HG03460 (cell line): ENCODE results near the gene TMEM62.

Experiments
- ATAC-seq: cut with Tn5 transposase; IDR thresholded peaks from one replicate; pipeline ENCODE4 v1.9.1; 2021; ENCODE audit not compliant: unreplicated experiment

Gene TMEM62

DNA sequence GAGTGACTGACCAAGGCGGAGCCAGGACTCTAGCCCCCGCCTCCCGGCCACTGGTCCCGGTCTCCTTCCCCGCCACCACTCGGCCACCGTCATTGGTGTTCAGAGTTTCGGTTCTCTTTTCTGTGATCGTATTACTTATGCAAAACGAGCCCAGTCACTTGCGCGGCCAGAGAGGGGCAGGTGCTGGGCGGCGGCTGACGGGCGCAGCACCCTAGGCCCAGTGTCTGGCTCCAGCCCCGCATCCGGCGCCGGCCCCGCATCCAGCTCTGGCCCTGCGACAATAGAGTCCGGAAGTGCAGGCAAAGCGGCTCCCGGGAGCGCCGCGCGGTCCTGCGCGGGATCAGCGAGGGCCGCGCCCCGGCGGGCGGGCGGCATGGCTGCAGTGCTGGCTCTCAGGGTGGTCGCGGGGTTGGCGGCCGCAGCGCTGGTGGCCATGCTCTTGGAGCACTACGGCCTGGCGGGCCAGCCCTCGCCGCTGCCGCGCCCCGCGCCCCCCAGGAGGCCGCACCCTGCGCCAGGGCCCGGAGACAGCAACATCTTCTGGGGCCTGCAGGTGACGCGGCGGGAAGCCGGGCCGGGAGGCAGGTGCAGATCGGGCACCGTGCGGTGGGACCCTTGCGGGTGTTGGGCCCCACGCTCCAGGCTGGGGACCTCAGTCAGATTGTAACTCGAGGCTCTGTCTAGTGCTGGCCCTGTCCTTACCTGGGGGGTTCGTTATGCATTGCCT, at the start of gene TMEM62:
Gene TMEM62, plus strand, starts transcription at position 157 of the 727 bp plus-strand sequence. Its CDS starts 217 bp downstream, at position 374.
- ATAC-seq, result peak; percentile 92

DNA sequence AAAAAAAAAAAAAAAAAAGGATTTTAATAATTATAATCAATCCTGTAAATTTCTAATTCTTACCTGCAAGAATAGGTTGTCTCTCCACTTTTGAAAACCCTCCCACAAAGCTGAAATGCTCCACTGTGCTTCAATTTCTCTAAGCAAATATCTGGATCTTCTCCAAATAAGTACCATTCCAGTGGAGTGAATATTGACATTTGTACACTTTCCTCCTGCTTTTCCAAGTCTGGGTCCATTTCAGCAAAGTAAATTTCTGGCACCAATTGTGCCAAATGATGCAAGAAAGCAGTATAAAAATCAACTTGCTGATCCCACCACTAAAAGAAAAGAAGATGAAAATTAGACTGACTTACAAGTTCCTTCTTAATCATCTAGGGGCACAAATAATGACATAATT, 47.5 kb upstream of the TMEM62 start:
- no peak for ATAC-seq

DNA sequence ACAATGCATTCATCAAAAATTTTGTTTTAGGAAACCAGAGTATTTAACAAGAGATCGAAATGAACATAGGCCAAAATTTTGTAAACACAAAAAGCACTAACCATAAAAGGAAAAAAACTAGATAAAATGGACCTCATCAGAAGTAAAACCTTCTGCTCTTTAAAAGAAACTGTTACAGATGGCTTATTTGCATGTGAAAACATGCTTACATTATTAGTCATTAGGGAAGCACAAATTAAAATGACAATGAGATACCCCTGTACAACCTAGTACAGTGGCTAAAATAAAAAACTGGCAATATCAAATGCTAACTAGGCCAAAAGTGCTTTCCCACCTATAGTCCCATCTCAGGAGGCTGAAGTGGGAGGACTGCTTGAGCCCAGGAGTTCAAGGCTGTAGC, 46.8 kb upstream of the TMEM62 start:
- ATAC-seq, result no peak

DNA sequence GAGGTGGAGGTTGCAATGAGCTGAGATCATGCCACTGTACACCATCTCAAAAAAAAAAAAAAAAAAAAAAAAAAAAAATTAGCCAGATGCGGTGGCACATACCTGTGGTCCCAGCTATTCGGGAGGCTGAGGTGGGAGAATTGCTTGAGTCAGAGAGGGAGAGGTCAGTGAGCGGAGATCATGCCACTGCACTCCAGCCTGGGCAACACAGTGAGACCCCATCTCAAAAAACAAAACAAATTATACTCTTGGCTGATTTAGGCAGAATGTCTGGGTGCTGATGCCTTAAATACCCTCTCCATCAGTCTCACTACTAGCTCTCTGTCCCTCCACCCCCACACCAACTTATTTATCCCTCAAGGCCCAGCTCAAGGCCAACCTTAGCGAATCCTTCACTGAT, 41.5 kb upstream of the TMEM62 start:
- no peak for ATAC-seq

DNA sequence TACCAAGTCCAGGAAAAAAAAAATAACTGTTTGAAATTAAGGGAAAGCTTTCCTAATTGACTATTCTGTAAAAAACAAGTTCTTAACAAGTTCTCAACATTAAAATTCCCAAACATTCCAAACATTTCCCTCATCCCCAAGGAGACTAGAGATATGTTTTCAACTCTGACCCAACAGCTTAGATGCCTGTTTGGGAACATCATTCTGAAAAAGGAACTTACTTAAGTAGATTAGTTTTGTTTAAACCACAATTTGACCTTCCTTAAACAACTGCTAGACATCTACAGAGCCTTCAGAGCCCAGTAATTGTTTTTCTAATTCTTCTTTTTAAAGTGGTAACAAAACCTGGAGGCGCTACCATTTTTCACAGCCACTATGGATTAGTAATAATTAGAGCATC, 40.4 kb upstream of the TMEM62 start:
- ATAC-seq, result no peak

DNA sequence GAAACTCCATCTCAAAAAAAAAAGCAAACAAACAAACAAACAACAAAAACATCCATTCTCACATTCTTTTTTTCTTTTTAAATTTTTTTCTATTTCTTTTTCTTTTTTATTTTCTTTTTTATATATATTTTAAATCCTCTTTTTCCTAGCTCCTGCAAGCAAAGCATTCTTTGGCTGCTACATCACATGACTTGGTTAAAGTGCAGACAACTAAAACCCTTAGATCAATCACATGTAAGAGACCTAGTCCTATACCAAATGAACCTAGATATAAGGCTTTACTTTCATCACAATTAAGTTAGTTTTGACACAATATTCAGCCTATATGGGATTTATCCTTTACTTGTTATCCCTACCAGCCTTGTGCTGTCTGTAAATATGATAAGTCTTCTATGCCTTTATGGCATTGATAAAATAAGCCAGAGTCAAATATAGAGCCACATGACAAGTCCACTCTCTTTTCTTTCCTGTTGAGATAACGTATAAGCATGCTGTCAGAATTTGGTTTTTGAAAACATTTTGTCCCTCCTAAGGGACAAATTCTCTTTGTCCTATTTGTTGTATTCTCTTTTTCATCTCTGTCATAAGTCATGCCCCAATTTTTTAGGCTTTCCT, 38.9 kb upstream of the TMEM62 start:
- ATAC-seq, result no peak

DNA sequence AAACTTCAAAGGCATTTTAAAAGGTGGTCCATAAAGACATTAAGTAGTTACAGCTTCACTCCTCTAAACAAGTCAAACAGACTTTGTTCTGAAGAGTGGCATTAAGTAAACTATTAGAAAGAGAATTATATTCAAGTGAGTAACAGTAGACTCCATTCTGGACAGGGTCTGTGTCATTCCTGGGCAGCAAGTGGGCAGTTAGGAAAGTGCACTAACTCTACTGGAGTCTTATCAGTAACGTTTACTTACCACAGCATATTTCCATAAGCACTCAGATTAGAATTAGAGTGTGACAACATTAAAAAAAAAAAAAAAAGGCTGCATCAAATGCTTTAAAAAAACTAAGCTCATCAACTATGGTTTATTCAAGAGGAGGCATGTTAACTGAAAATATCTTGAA, 38.1 kb upstream of the TMEM62 start:
- ATAC-seq, result no peak

DNA sequence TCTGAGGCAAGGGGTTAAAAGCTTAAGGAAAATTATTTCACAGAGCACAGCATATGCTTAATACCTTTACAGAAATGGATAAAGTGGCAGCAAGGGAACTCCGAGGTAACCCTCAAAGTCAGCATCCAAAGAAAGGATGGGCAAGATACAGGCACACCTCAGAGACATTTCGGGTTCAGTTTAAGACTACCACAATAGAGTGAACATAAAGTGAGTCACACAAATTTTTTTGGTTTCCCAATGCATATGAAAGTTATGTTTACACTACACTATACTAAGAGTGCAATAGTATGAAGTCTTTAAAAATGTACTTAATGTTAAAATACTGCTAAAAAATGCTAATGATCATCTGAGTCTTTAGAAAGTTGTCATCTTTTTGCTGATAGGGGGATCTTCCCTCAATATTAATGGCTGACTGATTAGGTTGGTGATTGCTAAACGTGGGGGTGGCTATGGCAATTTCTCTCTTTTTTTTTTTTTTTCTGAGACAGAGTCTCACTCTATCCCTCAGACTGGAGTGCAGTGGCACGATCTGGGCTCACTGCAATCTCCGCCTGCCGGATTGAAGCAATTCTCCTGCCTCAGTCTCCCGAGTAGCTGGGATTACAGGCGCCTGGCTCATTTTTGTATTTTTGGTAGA, 37.6 kb upstream of the TMEM62 start:
- ATAC-seq, result no peak

DNA sequence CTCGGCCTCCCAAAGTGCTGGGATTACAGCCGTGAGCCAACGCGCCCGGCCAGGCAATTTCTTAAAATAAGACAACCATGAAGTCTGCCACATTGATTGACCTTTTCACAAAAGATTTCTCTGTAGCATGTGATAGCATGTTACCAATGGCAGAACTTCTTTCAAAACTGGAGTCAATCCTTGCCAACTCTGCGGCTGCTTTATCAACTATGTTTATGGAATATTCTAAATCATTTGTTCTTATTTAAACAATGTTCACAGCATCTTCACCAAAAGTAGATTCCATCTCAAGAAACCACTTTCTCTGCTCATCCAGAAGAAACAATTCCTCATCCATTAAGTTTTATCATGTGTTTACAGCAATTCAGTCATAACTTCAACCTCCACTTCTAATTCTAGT, 37.0 kb upstream of the TMEM62 start:
- ATAC-seq, result no peak

DNA sequence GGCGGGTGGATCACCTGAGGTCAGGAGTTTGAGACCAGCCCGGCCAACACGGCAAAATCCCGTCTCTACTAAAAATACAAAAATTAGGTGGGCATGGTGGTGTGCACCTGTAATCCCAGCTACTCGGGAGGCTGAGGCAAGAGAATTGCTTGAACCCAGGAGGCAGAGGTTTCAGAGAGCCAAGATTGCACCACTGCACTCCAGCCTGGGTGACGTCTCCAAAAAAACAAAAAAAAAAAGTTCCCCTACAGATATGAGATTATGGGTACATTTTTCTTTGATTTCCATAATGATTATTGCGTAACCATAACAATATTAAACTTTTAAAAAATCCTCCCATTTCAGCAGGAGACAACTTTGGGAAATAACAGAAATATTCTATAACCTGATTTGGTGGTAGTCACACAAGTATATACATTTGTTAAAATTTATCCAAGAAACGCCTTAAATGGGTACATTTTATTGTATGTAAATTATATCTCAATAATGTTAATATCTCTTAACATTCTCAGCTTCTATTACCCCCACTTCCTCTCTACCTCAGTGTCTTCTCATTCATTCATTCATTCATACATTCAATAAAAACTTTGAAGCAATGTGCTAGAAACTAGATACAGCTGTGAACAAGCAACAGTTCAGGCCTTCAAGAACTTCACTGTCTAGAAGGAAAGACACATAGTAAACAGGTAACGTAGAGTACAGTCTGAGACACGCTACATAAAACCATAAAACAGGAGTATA, 34.1 kb upstream of the TMEM62 start:
- no peak for ATAC-seq

DNA sequence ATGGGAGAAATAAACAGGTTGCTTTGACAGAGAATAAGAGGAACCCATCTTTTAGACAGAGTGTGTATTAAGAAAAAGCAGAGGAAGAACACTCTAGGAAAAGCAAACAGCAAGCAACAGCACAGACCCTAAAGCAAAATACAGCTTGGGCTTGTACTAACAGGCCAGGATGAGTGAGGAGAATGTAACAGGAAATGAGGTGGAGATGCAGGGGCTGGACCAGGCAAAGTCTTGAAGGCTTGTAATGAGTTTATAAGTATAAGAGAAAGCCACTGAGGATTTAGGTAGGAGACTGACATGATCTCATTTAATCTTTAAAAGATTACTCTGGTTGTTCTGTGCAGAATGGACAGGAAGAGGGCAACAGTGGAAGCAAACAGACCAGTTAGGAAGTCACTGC, 32.4 kb upstream of the TMEM62 start:
- no peak for ATAC-seq

DNA sequence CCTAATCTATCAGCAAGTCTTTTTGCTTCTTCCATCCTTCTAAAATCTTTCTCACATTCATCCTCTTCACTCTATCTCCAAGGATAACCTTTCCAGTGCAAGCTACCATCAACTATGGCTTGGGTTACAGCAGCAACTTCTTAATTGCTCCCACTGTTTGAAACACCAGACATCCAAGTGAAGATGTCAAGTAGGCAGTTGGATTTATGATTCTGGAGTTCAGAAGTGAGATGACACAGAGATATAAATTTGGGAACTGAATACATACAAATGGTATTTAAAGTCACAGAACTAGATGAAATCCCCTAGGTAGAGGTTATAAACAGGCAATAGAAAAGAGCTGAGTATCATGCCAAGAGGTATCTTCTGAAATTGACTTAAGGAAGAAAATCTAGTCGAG, 31.2 kb upstream of the TMEM62 start:
- ATAC-seq, result no peak

DNA sequence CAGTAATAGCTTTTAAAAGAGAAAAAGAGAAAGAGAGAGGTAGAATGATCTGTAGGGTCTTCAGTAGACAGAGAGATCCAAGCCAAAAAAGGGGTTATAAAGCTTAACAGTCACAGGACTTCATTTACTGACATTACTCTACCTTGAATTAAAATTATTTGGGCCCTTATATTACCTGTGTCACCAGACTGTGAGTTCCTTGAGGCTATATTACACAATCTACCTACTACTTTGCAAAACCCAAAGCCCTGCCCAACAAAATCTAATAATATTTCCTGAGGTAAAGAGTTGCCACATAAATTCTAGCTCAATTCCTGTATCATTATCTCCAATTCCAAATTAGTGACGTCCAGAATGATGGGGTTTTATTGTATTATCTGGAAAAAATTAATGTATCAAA, 29.5 kb upstream of the TMEM62 start:
- no peak for ATAC-seq

DNA sequence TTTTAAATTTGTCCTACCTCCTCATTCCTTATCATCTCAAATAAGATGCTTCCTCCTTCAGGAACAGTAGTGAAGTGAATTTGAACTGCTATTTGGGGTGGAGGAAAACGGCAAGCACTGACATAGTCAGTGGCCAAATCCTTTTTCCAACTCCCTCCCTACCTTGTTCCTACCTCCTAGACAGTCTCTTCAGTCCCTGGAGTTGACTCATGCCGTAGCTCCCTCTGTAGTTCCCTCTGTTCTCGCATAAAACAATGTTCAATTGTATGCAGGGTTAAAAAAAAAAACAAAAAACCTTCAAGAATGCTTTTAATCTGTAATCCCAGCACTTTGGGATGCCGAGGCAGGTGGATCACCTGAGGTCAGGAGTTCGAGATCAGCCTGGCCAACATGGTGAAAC, 29.0 kb upstream of the TMEM62 start:
- ATAC-seq, result no peak

DNA sequence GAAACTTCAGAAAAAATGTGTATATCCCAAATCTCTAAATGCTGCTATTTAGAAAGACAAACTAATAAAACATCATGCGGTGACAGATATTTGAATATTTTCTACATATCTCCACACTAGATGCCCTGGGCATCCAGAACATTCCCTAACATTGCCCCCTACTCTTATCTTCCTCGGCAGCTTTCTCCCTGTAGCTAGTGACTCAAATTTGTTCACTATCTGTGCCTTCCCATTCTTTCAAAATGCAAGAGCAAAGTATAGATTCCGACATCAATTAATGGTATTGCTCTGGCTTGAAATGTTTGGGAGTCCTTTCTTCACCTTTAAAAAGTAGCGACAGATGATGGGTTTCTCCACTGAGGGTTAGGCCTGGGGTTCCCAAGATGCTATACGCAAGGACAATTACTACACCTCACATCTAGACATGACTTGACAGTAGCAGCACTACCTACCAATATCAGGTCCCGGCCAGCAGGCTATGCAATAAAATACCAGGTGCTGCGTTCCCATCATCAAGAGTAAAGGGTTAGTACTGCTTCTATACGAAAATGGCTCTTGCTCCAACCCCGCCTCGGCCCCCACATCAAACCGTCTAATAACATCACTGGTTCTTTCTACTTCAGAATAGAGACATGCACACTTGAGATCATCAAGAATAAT, 28.2 kb upstream of the TMEM62 start:
- peak; percentile 11 for ATAC-seq

DNA sequence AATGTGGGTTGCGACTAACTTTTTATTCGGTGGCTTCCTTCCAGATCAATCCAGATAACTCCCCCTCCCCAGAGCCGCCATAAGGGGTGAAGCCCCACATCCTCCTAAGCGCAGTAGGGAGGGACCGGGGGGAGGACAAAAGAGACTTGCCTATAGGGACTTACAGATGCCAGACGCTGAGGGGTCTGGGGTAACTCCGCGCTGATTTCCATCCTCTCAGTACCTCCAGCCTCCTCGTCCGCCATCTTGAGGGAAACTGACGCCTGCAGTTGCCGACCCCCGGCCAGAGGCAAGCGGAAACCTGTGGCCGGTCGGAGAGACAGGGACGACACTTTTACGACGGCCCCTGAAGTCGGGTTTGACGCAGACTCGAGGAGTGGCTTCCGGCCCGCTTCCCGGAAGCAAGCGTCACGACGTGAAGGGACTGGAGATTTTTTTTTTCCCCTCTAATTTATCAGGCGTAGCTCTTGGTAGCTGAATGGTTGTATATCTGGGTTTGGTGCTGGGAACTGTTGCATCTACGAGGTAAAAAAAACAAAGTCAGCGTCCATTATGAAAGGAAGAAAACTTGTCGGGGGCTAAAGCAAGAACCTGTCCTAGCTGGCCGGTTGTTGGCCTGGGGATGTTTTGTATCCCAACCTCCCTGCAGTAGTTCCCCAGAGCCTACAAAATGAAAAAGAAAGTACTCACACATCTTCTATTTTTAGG, 27.5 kb upstream of the TMEM62 start, which contains the start of gene UBR1:
Gene UBR1, minus strand, starts transcription at position 261 of the 708 bp plus-strand sequence. Its CDS starts 16 bp downstream, at position 245.
- ATAC-seq, result peak; percentile 91

DNA sequence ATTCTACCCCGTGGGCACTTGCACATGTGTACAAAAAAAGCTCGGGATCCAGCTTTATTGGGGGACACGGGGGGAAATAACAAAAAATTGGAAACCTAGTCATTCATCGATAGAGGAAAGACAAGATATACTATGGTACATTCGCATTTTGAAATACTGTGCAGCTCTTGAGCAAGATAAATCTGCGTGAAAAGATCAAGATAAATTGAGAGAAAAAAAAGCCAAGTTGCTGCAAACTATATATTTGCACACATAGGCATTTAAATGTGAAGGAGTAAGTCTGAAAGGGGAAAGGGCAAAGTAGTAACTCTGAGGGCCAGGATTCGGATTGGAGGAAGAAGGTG, 26.9 kb upstream of the TMEM62 start:
- ATAC-seq, result no peak

DNA sequence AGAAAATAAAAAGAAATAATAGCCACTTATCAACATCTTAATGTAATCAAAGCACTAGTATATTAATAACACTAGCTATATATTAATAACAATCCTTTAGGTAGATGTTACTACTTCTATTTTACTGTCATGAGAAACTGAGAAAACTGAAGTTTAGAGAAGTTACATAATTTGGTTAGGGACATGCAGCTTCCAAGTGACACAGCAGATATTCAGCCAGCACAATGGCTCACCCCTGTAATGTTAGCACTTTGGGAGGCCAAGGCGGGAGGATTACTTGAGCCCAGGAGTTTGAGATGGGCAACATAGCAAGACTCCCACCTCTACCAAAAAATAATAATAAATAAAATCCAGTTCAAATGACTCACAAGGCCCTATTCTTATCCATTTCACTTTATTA, 25.6 kb upstream of the TMEM62 start:
- no peak for ATAC-seq

DNA sequence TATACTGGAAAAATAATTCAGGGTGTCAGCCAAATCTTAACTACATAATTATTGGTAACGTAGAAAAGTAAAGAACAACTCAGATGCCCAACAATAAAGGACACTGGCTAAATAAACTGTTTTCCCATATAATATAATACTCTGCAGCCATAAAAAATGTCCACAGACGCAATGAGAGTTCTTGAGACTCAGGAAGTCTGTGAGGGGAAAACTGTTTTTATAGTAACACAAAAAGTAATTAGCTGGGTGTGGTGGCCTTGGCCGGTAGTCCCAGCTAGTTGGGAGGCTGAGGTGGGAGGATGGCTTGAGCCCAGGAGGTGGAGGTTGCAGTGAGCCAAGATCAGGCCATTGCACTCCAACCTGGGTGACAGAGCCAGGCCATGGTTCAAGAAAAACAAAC, 22.0 kb upstream of the TMEM62 start:
- no peak for ATAC-seq

DNA sequence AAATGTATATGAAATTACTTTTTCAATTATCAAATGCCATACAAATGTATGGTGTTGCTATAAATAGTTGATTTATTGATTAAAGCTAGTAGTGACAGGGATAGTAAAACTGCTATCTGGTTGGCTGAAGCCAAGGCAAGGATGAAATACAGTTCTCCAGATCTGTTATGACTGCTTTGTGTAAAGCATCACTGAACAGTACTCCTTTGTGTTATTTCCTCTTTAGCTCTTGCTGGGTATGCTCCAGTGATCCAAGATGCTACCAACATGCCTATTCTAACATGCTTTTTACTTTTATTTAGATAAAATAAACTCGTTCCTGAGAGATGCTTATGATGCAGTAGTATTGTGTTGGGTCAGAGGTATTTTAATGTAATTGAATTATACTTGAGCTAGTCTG, 15.1 kb upstream of the TMEM62 start:
- ATAC-seq, result no peak

DNA sequence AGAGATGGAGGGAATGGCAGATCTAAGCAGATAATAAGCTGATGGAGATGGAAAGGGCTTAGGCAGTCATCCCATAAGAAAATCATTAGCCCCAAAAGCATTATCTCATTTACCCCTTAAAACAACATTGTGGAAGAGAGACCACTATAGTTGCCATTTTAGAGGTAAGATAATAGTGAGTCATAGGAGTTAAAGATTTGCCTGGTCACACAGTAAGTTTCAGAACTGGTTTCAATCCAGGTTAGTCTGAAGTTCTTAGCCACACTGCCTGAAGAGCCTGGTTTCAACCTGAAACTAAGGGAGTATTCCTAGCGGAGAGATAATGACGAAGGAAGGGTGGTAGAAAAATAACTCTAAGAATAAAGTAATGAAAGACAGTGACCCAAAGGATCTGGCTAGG, 14.6 kb upstream of the TMEM62 start:
- peak; percentile 45 for ATAC-seq
